SK-N-MC (cell line): ENCODE measurements around the gene TNRC6B.
"Not testable (repeated sequence)": the region's sequence is repeated elsewhere in the genome, so short reads cannot be mapped to it uniquely, and the experiment has no call there.

ENCODE experiments used
- DNase-seq: peaks from one replicate; pipeline ENCODE4 v3.0.0-alpha.2; 2011; ENCODE audit warnings: low read depth, low spot score
- H3K27ac ChIP-seq: fragments of 200-600 bp; sonication (generic); 2 replicates; pipeline ENCODE4 v1.5.1; 2016; ENCODE audit warnings: mixed run types
- H3K36me3 ChIP-seq: fragments of 200-600 bp; sonication (generic); 2 replicates; pipeline ENCODE4 v1.6.1; 2017; ENCODE audit warnings: antibody characterized with exemption, low read length, mixed read lengths; ENCODE audit not compliant: insufficient read depth
- H3K4me3 ChIP-seq: fragments of 200-600 bp; sonication (generic); 2 replicates; pipeline ENCODE4 v1.5.1; 2016
- H3K9ac ChIP-seq: fragments of 200-600 bp; sonication (generic); 2 replicates; pipeline ENCODE4 v1.8.0; 2017; ENCODE audit warnings: mixed run types, mixed read lengths; ENCODE audit not compliant: insufficient read length
- H3K9me3 ChIP-seq: fragments of 200-600 bp; sonication (generic); 2 replicates; pipeline ENCODE4 v1.6.1; 2017; ENCODE audit warnings: low read depth, mild to moderate bottlenecking, antibody characterized with exemption, low read length, moderate library complexity, mixed read lengths
- EZH2 ChIP-seq: fragments of 200-600 bp; sonication (generic); IDR thresholded peaks from one replicate; pipeline ENCODE4 v1.6.1; 2017; ENCODE audit warnings: antibody characterized with exemption
- FOXP2 ChIP-seq: optimal IDR thresholded peaks from 2 replicates; pipeline ENCODE3; 2011; ENCODE audit warnings: mild to moderate bottlenecking, moderate library complexity; ENCODE audit not compliant: insufficient read depth; ENCODE audit errors: extremely low read length, control extremely low read depth
- POLR2AphosphoS5 ChIP-seq: IDR thresholded peaks from 2 replicates; pipeline ENCODE4 v1.6.1; 2012; ENCODE audit warnings: mild to moderate bottlenecking, low read depth, low read length, borderline replicate concordance

The TNRC6B gene

GRCh38 chr22:40157330-40157945 lies 20.3 kb upstream of the TNRC6B start:
- DNase-seq = no peak
- H3K27ac ChIP-seq = peak overlapping the region; percentile 28
- no peak for TF ChIP-seq POLR2AphosphoS5
- no peak for TF ChIP-seq FOXP2

GRCh38 chr22:40161194-40161593 lies 16.5 kb upstream of the TNRC6B start:
- no peak for DNase-seq
- H3K27ac ChIP-seq = no peak overlapping the region
- H3K36me3 ChIP-seq = no peaks in the 10 kb centered on the region
- no peaks in the 10 kb centered on the region for H3K9me3 ChIP-seq
- H3K9ac ChIP-seq = no peak overlapping the region
- no peak overlapping the region for H3K4me3 ChIP-seq
- TF ChIP-seq EZH2 = no peak
- TF ChIP-seq FOXP2 = no peak
- TF ChIP-seq POLR2AphosphoS5 = no peak

More at GRCh38 chr22:40157330-40157945, 20.3 kb upstream of the TNRC6B start:
- peak overlapping the region; percentile 31 for H3K4me3 ChIP-seq
- H3K9ac ChIP-seq = no peak overlapping the region
- no peaks in the 10 kb centered on the region for H3K36me3 ChIP-seq
- H3K9me3 ChIP-seq = no peaks in the 10 kb centered on the region

- H3K36me3 ChIP-seq, H3K4me3 ChIP-seq, H3K9me3 ChIP-seq, DNase-seq, H3K27ac ChIP-seq, H3K9ac ChIP-seq: not testable (repeated sequence)
Measured at GRCh38 chr22:40165537-40165936, 12.2 kb upstream of the TNRC6B start.

GRCh38 chr22:40175611-40176244 lies 2.0 kb upstream of the TNRC6B start:
- DNase-seq = no peak
- H3K27ac ChIP-seq = peak overlapping the region; percentile 3; the same call in 1 of the 2 replicates
- TF ChIP-seq FOXP2 (no peak), POLR2AphosphoS5 (no peak), EZH2 (no peak)
- no peaks in the 10 kb centered on the region for H3K36me3 ChIP-seq
- no peak overlapping the region for H3K9ac ChIP-seq
- H3K9me3 ChIP-seq = no peaks in the 10 kb centered on the region
- no peak overlapping the region for H3K4me3 ChIP-seq

- peak overlapping the region; percentile 80 for H3K9ac ChIP-seq
- no peaks in the 10 kb centered on the region for H3K36me3 ChIP-seq
- peak overlapping the region; percentile 93 for H3K4me3 ChIP-seq
- H3K9me3 ChIP-seq = no peaks in the 10 kb centered on the region
- no peak for TF ChIP-seq EZH2
- no peak for TF ChIP-seq POLR2AphosphoS5
- no peak for TF ChIP-seq FOXP2
- DNase-seq = no peak
- H3K27ac ChIP-seq = peak overlapping the region; percentile 96
Measured at GRCh38 chr22:40176921-40177737, 596 bp upstream of the TNRC6B start.

- no peaks in the 10 kb centered on the region for H3K9me3 ChIP-seq
- peak overlapping the region; percentile 96 for H3K27ac ChIP-seq
- peak; percentile 52 for DNase-seq
- H3K36me3 ChIP-seq = no peaks in the 10 kb centered on the region
- no peak for TF ChIP-seq FOXP2
- no peak; the same call in 1 of the 2 replicates for TF ChIP-seq POLR2AphosphoS5
- no peak for TF ChIP-seq EZH2
- peak overlapping the region; percentile 93 for H3K4me3 ChIP-seq
- H3K9ac ChIP-seq = peak overlapping the region; percentile 100
Measured at GRCh38 chr22:40178417-40179409, 988 bp downstream of the TNRC6B start.

GRCh38 chr22:40179526-40179925 lies 1.8 kb downstream of the TNRC6B start:
- no peak for DNase-seq
- Histone ChIP-seq H3K36me3 (no peaks in the 10 kb centered on the region), H3K9ac (peak overlapping the region; percentile 100), H3K4me3 (peak overlapping the region; percentile 93), H3K9me3 (no peaks in the 10 kb centered on the region), H3K27ac (peak overlapping the region; percentile 96)
- TF ChIP-seq POLR2AphosphoS5 (no peak), EZH2 (no peak)

- Histone ChIP-seq H3K4me3 (peak overlapping the region; percentile 93), H3K9me3 (no peaks in the 10 kb centered on the region), H3K9ac (peak overlapping the region; percentile 100), H3K27ac (peak overlapping the region; percentile 96; the same call in 1 of the 2 replicates), H3K36me3 (no peaks in the 10 kb centered on the region)
- TF ChIP-seq POLR2AphosphoS5 (no peak), EZH2 (no peak), FOXP2 (no peak)
- no peak for DNase-seq
Measured at GRCh38 chr22:40180403-40180802, 2.7 kb downstream of the TNRC6B start.
